Kidney (tissue), 14 donors: ENCODE measurements around the gene POLR3GL. TPM values are rescaled to one million over a fixed set of nuclear protein-coding genes. Genes with fewer than 3 reads are reported as not detected.

Source experiments
- DNase-seq, 5 donors: peaks; one replicate each; pipeline ENCODE4 v3.0.0-alpha.2; 2013 to 2020
- FAIRE-seq: peaks from 2 replicates; lab custom pipeline; 2012; peaks lifted over from hg19 to GRCh38; lab: Jason Lieb, UNC
- H3K27ac ChIP-seq, 2 donors: one replicate each; pipeline ENCODE4 v1.7.0; 2013; ENCODE audit warnings: low read depth in 2 of 2, low read length in 2 of 2, inconsistent platforms in 1 of 2
- H3K27me3 ChIP-seq: one replicate; pipeline ENCODE4 v1.7.1; 2013; ENCODE audit warnings: low read length, inconsistent platforms; ENCODE audit not compliant: control insufficient read depth, insufficient read depth
- H3K36me3 ChIP-seq, 3 donors: one replicate each; pipeline versions ENCODE4 v1.7.0 to v1.7.1; 2013; ENCODE audit warnings: low read length in 3 of 3, control low read depth in 1 of 3, inconsistent platforms in 1 of 3; ENCODE audit not compliant: insufficient read depth in 3 of 3, control insufficient read depth in 2 of 3
- H3K4me1 ChIP-seq, 3 donors: one replicate each; pipeline versions ENCODE4 v1.7.0 to v1.7.1; 2013; ENCODE audit warnings: low read length in 3 of 3, inconsistent platforms in 1 of 3, low read depth in 1 of 3; ENCODE audit not compliant: control insufficient read depth in 2 of 3, insufficient read depth in 2 of 3
- H3K4me3 ChIP-seq, 3 donors: one replicate each; pipeline versions ENCODE4 v1.7.0 to v1.8.1; 2013; ENCODE audit warnings: low read length in 3 of 3, control low read depth in 1 of 3, inconsistent platforms in 1 of 3
- H3K9ac ChIP-seq, 3 donors: one replicate each; pipeline versions ENCODE4 v1.7.0 to v1.7.1; 2013; ENCODE audit warnings: low read length in 3 of 3, control low read depth in 1 of 3, inconsistent platforms in 1 of 3
- H3K9me3 ChIP-seq, 3 donors: one replicate each; pipeline versions ENCODE4 v1.7.0 to v1.7.1; 2013; ENCODE audit warnings: low read length in 3 of 3, control low read depth in 1 of 3, inconsistent platforms in 1 of 3; ENCODE audit not compliant: control insufficient read depth in 2 of 3, insufficient read depth in 1 of 3
- intact Hi-C: fragments of 100-400 bp; cut with DNase I; formaldehyde crosslinking; loops from one replicate; pipeline ENCODE4 v1.11.1; 2022
- polyA plus RNA-seq: library from polyadenylated mRNA; stranded (reverse); fragments of 350-450 nt; fragmentation: Illumina TruSeq; extraction: RNeasy Lipid Tissue Mini Kit (QIAGEN cat#74804); gene quantifications from one replicate; pipeline ENCODE4 v1.2.3, GENCODE V29; 2014; ENCODE audit warnings: low read depth, low replicate concordance; ENCODE audit not compliant: insufficient read depth
- total RNA-seq: library from RNA; stranded (reverse); fragmentation: NEBNext Ultra II Directional; extraction: Animal tissue kit (Norgen Biotek cat#: 25700); gene quantifications from one replicate; pipeline ENCODE4 v1.2.1, GENCODE V29; 2021
- TF ChIP-seq, protein P1 (sequence below): IDR thresholded peaks from 3 replicates; pipeline ENCODE4 v1.5.1; 2012; ENCODE audit warnings: mild to moderate bottlenecking, moderate library complexity, borderline replicate concordance; ENCODE audit not compliant: insufficient read depth; ENCODE audit errors: extremely low read depth
- donor health status: control.
- donor health status: control.
- donor health status: control.
- donor health status: control.
- donor health status: control.
- donor health status: DM: yes; HTN: yes; CAD: no.
- donor health status: Normal renal cell carcinoma (clear cell type).

The POLR3GL gene
- total and polyA plus RNA-seq, 2 donors from 2014 or later, result 19.0 to 45.6 TPM

DNA sequence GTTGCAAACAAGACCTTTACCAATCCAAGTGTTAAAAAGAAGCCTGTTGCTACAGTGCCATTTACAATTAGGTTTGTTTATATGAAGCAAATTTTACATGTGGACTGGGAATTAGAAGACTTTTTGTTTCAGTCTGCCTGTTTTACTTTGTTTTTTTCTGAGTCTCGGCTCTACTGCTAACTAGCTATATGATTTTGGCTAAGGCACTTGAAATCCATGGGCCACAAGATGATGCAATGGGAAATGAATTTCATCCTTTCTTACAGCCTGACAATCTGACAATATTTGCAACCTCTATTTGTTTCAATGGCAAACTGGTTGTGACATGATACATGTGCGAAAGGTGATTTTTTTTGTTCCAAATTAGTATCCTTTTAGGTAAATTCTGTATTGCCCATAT lies 42.2 kb upstream of the POLR3GL start:
- peaks cover 3 to 6% (median 4%) of the 10 kb centered on the region in 3 donors for H3K36me3 ChIP-seq
- H3K9ac ChIP-seq, result no peak overlapping the region
- H3K4me3 ChIP-seq, result no peak overlapping the region
- no peaks in the 10 kb centered on the region for H3K27me3 ChIP-seq
- intact Hi-C loops, result no loop called here
- H3K9me3 ChIP-seq, result no peaks in the 10 kb centered on the region
- no peak overlapping the region for H3K27ac ChIP-seq
- TF ChIP-seq, protein P1, sequence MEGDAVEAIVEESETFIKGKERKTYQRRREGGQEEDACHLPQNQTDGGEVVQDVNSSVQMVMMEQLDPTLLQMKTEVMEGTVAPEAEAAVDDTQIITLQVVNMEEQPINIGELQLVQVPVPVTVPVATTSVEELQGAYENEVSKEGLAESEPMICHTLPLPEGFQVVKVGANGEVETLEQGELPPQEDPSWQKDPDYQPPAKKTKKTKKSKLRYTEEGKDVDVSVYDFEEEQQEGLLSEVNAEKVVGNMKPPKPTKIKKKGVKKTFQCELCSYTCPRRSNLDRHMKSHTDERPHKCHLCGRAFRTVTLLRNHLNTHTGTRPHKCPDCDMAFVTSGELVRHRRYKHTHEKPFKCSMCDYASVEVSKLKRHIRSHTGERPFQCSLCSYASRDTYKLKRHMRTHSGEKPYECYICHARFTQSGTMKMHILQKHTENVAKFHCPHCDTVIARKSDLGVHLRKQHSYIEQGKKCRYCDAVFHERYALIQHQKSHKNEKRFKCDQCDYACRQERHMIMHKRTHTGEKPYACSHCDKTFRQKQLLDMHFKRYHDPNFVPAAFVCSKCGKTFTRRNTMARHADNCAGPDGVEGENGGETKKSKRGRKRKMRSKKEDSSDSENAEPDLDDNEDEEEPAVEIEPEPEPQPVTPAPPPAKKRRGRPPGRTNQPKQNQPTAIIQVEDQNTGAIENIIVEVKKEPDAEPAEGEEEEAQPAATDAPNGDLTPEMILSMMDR, result no peak
- peaks cover 8 to 25% (median 11%) of the 10 kb centered on the region in 3 donors for H3K4me1 ChIP-seq
- no peak for FAIRE-seq
- DNase-seq, result no peak

DNA sequence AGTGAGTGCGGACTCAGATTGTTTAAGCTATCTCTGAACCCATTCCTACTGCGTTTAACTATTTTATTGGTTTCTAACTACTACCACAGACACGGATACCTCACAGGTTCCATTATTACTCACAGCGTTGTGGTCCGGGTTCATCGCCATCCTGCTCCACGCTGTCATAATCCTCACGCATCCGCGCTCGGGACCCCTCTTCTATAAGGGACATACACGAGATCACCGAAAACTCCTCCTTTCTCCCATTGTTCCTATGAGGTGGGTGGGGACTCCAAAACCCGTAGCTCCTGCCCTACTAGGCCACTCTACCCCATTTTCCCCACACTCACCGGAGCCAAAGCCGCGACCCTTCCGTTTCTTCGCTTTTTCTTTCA lies 37.8 kb upstream of the POLR3GL start:
- Histone ChIP-seq H3K27me3 (no peaks in the 10 kb centered on the region), H3K9me3 (no peaks in the 10 kb centered on the region), H3K36me3 (peaks cover 3 to 6% (median 4%) of the 10 kb centered on the region in 3 donors), H3K4me1 (peaks cover 3 to 6% (median 6%) of the 10 kb centered on the region in 3 donors), H3K27ac (peak overlapping the region; percentile 96 to 99), H3K9ac (peak overlapping the region; percentile 92 to 99 (median 95)), H3K4me3 (peak overlapping the region; percentile 82 to 94 (median 93))
- DNase-seq (peak in 1 of 5 donors; percentile 5), FAIRE-seq (no peak)
- intact Hi-C loops, result no loop called here
- TF ChIP-seq, protein P1, result no peak

DNA sequence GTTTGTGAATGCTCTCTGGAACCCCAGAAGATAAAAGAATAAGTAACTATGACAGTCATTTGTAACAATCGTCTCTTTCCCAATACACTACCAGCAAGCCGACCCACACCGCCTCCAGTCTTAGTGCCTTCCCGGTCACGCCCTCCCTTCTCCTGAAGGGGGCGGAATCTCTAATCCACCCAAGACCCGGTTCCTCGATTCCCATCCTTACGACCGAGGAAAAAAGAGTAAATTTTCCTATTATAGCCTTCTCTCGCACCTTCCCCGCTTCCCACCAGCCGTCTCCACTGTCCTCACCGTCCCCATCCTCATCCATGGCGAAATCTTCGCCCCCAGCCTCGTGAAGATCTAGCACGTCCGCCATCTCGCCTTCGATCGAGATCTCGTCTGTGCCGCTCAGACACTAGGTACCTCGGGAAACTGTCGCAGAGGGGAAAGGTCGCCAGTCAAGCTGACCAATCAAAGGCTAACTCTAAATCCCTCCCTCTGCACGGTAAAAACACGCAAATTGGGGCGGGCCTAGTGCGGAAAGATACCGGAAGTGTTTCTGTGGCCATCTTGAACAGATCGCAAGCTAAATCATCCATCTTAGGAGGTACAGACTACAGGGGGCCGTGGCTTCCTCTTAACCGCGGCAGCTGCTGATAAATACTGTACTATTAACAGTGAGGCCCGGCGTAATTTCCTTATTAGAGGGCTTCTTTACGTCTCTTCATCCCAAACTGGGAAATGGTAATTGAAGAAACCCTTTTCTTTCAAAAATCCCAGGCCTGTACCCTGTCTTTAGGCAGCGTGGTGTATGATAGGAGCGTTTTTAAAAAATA lies 37.2 kb upstream of the POLR3GL start, which contains the start of gene RBM8A:
Gene RBM8A, minus strand, starts transcription at position 422 of the 824 bp plus-strand sequence. Its CDS starts 58 bp downstream, at position 364.
- peak; percentile 97 to 99 (median 98) for DNase-seq
- Histone ChIP-seq H3K4me3 (peak within 1 kb of the TSS; percentile 82 to 94 (median 93)), H3K27ac (peak within 1 kb of the TSS; percentile 96 to 99), H3K36me3 (peaks cover 3 to 6% (median 4%) of the 10 kb centered on the region in 3 donors), H3K9me3 (no peaks in the 10 kb centered on the region), H3K9ac (peak within 1 kb of the TSS; percentile 95 to 99 (median 95)), H3K27me3 (no peaks in the 10 kb centered on the region), H3K4me1 (peaks cover 3 to 6% (median 6%) of the 10 kb centered on the region in 3 donors)
- intact Hi-C loops, result no loop called here
- FAIRE-seq, result peak; percentile 62
- TF ChIP-seq, protein P1, result peak; percentile 28
